H1 (cell line): ENCODE results near the gene USP7. TPM values are rescaled to one million over a fixed set of nuclear protein-coding genes. Genes with fewer than 3 reads are reported as not detected.

Experiments used
- CBX5 ChIP-seq: fragments of 300-800, 300-1000 bp; sonication (generic); IDR thresholded peaks from 2 replicates; pipeline ENCODE4 v1.7.1; 2016; ENCODE audit warnings: antibody characterized with exemption, low read length, low read depth
- FOSL1 ChIP-seq: IDR thresholded peaks from 2 replicates; pipeline ENCODE4 v1.6.1; 2011; ENCODE audit warnings: mild to moderate bottlenecking, low read depth, low read length, moderate library complexity; ENCODE audit not compliant: insufficient read depth
- SIN3A ChIP-seq, 2 experiments: IDR thresholded peaks in 1 of 2; conservative IDR thresholded peaks in 1 of 2; 2 replicates each; pipeline ENCODE4 v1.6.1; 2011 to 2012; ENCODE audit warnings: low read length in 2 of 2, improper control_type of control experiment in 1 of 2, low read depth in 1 of 2, mild to moderate bottlenecking in 1 of 2
- SIX5 ChIP-seq: IDR thresholded peaks from 2 replicates; pipeline ENCODE4 v1.6.1; 2011; ENCODE audit warnings: mild to moderate bottlenecking, low read depth, low read length
- SP1 ChIP-seq: IDR thresholded peaks from 2 replicates; pipeline ENCODE4 v1.6.1; 2011; ENCODE audit warnings: low read depth, low read length
- SP4 ChIP-seq: IDR thresholded peaks from 2 replicates; pipeline ENCODE4 v1.6.1; 2012; ENCODE audit warnings: low read length, inconsistent platforms
- polyA plus RNA-seq, 7 experiments: library from polyadenylated mRNA; depleted of rRNA in 3 of 7; stranded (reverse) in 5 of 7; unstranded in 2 of 7; fragments of >200 nt in 5 of 7; fragments of 200-250 nt in 2 of 7; gene quantifications; 1 replicate in 5 of 7; 2 replicates in 1 of 7; 4 replicates in 1 of 7; pipeline versions ENCODE4 v1.2.1 to v1.2.3, GENCODE V29; 2011 to 2013; ENCODE audit warnings: missing spikeins in 2 of 7, mixed read lengths in 2 of 7
- total RNA-seq: library from RNA; stranded (reverse); fragmentation: NEBNext Ultra II Directional; extraction: Animal tissue kit (Norgen Biotek cat#: 25700); gene quantifications from 2 replicates; pipeline ENCODE4 v1.2.1, GENCODE V29; 2021

USP7 gene
- total and polyA plus RNA-seq, 2 of the 8 experiments (the other 6 are each of a cell fraction or from before 2014, with no cell fraction given) = 21.3 to 211 TPM

GRCh38 chr16:8886593-8887430 is 76.9 kb downstream of the USP7 start (continued):
- TF ChIP-seq CBX5 = no peak
- TF ChIP-seq SP4 = no peak
- TF ChIP-seq FOSL1 = no peak
- TF ChIP-seq SIX5 = no peak
- no peak for TF ChIP-seq SIN3A (conservative IDR thresholded peaks at IDR 0.05 in 1 of 2, IDR thresholded peaks at IDR 0.05 in 1 of 2; ENCODE audit: low read depth in 1 of 2, low read length in 2 of 2)
- no peak for TF ChIP-seq SP1
